Measurements from ENCODE around the gene PLCD1. TPM values are rescaled to one million over a fixed set of nuclear protein-coding genes. Genes with fewer than 3 reads are reported as not detected.
"Not testable (repeated sequence)": the region's sequence is repeated elsewhere in the genome, so short reads cannot be mapped to it uniquely, and the experiment has no call there.

Gene PLCD1
- total and polyA plus RNA-seq, 2 donors (not counting 1 experiment from before 2014, with no cell fraction given) = 8.2 to 47.2 TPM

GRCh38 chr3:38059591-38059990 lies 30.1 kb upstream of the PLCD1 start:
- Histone ChIP-seq H3K27ac (ENCODE audit: insufficient read depth, low read length) (no peak overlapping the region), H2AFZ (ENCODE audit: low read length) (no peak overlapping the region), H3K4me3 (replicated peaks in 1 of 4; ENCODE audit: control extremely low read depth in 1 of 4, insufficient read depth in 1 of 4, low read depth in 3 of 4, low read length in 4 of 4) (no peak overlapping the region), H3K79me2 (ENCODE audit: control insufficient read depth, insufficient read depth, low read length) (no peaks in the 10 kb centered on the region), H3K36me3 (ENCODE audit: control insufficient read depth, insufficient read depth, low read length) (no peaks in the 10 kb centered on the region), H3K9ac (ENCODE audit: insufficient read depth, low read length) (no peak overlapping the region), H3K4me1 (ENCODE audit: control insufficient read depth, extremely low read depth, insufficient read depth, low read length) (no peaks in the 10 kb centered on the region), H3K4me2 (ENCODE audit: extremely low read depth, insufficient read depth, low read length) (no peak overlapping the region), H3K9me3 (ENCODE audit: control insufficient read depth, insufficient read depth, low read depth, low read length) (no peaks in the 10 kb centered on the region), H4K20me1 (ENCODE audit: control insufficient read depth, extremely low read depth, insufficient read depth, low read length) (no peaks in the 10 kb centered on the region), H3K27me3 (ENCODE audit: control insufficient read depth, insufficient read depth, low read length) (peaks cover 2% of the 10 kb centered on the region)
- DNase-seq (ENCODE audit: low read depth in 2 of 2) = no peak
- TF ChIP-seq EZH2 (IDR thresholded peaks at IDR 0.05; ENCODE audit: low read length, missing control alignments) = no peak
- TF ChIP-seq, protein P1, sequence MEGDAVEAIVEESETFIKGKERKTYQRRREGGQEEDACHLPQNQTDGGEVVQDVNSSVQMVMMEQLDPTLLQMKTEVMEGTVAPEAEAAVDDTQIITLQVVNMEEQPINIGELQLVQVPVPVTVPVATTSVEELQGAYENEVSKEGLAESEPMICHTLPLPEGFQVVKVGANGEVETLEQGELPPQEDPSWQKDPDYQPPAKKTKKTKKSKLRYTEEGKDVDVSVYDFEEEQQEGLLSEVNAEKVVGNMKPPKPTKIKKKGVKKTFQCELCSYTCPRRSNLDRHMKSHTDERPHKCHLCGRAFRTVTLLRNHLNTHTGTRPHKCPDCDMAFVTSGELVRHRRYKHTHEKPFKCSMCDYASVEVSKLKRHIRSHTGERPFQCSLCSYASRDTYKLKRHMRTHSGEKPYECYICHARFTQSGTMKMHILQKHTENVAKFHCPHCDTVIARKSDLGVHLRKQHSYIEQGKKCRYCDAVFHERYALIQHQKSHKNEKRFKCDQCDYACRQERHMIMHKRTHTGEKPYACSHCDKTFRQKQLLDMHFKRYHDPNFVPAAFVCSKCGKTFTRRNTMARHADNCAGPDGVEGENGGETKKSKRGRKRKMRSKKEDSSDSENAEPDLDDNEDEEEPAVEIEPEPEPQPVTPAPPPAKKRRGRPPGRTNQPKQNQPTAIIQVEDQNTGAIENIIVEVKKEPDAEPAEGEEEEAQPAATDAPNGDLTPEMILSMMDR (conservative IDR thresholded peaks at IDR 0.05 in 1 of 2, IDR thresholded peaks at IDR 0.05 in 1 of 2; ENCODE audit: low read depth in 1 of 2, low read length in 2 of 2) = no peak

GRCh38 chr3:38059148-38059547 lies 29.7 kb upstream of the PLCD1 start:
- TF ChIP-seq EZH2 (IDR thresholded peaks at IDR 0.05; ENCODE audit: low read length, missing control alignments) = no peak
- TF ChIP-seq, protein P1 (conservative IDR thresholded peaks at IDR 0.05 in 1 of 2, IDR thresholded peaks at IDR 0.05 in 1 of 2; ENCODE audit: low read depth in 1 of 2, low read length in 2 of 2) = no peak
- Histone ChIP-seq H3K36me3 (ENCODE audit: control insufficient read depth, insufficient read depth, low read length) (no peaks in the 10 kb centered on the region), H3K4me2 (ENCODE audit: extremely low read depth, insufficient read depth, low read length) (no peak overlapping the region), H4K20me1 (ENCODE audit: control insufficient read depth, extremely low read depth, insufficient read depth, low read length) (no peaks in the 10 kb centered on the region), H3K27ac (ENCODE audit: insufficient read depth, low read length) (no peak overlapping the region), H3K9me3 (ENCODE audit: control insufficient read depth, insufficient read depth, low read depth, low read length) (no peaks in the 10 kb centered on the region), H3K9ac (ENCODE audit: insufficient read depth, low read length) (no peak overlapping the region), H3K27me3 (ENCODE audit: control insufficient read depth, insufficient read depth, low read length) (peaks cover 2% of the 10 kb centered on the region), H2AFZ (ENCODE audit: low read length) (no peak overlapping the region), H3K4me3 (replicated peaks in 1 of 4; ENCODE audit: control extremely low read depth in 1 of 4, insufficient read depth in 1 of 4, low read depth in 3 of 4, low read length in 4 of 4) (no peak overlapping the region), H3K79me2 (ENCODE audit: control insufficient read depth, insufficient read depth, low read length) (no peaks in the 10 kb centered on the region), H3K4me1 (ENCODE audit: control insufficient read depth, extremely low read depth, insufficient read depth, low read length) (no peaks in the 10 kb centered on the region)
- no peak for DNase-seq (ENCODE audit: low read depth in 2 of 2)

DNA sequence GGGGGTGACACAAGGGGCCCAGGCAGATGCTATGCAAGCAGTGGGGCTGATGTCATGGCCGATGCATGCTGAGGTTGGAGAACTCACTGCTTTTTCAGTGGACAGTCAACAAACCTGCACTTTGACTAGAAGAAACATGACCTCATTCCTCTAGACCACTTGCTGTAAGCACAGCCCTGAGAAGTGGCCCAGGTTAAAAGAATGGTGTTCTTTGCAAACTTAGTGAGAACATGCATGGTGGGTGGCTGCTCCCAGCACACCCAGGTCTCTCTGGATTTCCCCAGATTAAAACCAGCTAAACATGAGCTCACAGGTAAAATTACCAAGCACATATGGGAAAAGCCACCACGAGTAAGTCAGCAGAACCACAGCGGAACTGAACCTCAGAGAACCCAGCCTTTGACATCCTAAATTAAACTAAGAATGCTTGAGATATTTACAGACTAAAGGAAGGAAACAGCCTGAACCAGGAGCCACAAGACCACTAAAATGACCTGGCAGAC lies 25.1 kb upstream of the PLCD1 start:
- Histone ChIP-seq H4K20me1 (ENCODE audit: control insufficient read depth, extremely low read depth, insufficient read depth, low read length) (no peaks in the 10 kb centered on the region), H3K36me3 (ENCODE audit: control insufficient read depth, insufficient read depth, low read length) (no peaks in the 10 kb centered on the region), H3K4me1 (ENCODE audit: control insufficient read depth, extremely low read depth, insufficient read depth, low read length) (no peaks in the 10 kb centered on the region), H3K27me3 (ENCODE audit: control insufficient read depth, insufficient read depth, low read length) (peaks cover 2% of the 10 kb centered on the region), H3K79me2 (ENCODE audit: control insufficient read depth, insufficient read depth, low read length) (no peaks in the 10 kb centered on the region), H3K9ac (ENCODE audit: insufficient read depth, low read length) (no peak overlapping the region), H3K27ac (ENCODE audit: insufficient read depth, low read length) (no peak overlapping the region), H3K4me3 (replicated peaks in 1 of 4; ENCODE audit: control extremely low read depth in 1 of 4, insufficient read depth in 1 of 4, low read depth in 3 of 4, low read length in 4 of 4) (no peak overlapping the region), H3K9me3 (ENCODE audit: control insufficient read depth, insufficient read depth, low read depth, low read length) (no peaks in the 10 kb centered on the region), H3K4me2 (ENCODE audit: extremely low read depth, insufficient read depth, low read length) (no peak overlapping the region), H2AFZ (ENCODE audit: low read length) (no peak overlapping the region)
- TF ChIP-seq, protein P1 (conservative IDR thresholded peaks at IDR 0.05 in 1 of 2, IDR thresholded peaks at IDR 0.05 in 1 of 2; ENCODE audit: low read depth in 1 of 2, low read length in 2 of 2) = no peak
- no peak for TF ChIP-seq EZH2 (IDR thresholded peaks at IDR 0.05; ENCODE audit: low read length, missing control alignments)
- DNase-seq (ENCODE audit: low read depth in 2 of 2) = no peak

DNA sequence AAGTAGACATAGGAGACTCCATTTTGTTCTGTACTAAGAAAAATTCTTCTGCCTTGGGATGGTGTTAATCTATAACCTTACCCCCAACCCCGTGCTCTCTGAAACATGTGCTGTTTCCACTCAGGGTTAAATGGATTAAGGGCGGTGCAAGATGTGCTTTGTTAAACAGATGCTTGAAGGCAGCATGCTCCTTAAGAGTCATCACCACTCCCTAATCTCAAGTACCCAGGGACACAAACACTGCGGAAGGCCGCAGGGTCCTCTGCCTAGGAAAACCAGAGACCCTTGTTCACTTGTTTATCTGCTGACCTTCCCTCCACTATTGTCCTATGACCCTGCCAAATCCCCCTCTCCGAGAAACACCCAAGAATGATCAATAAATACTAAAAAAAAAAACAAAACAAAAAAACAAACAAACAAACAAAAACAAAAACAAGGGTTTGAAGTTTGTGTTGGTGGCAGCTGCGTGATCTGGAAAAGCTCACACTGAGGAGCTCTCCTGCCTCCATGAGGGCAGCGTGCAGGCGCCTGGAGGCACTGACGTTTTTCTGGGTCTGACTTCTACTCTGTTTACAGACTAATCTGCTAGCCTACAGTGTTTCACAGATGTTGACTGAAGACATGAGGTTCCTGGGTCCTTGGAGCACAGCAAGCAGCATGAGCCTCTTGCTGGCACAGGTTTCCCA lies 24.5 kb upstream of the PLCD1 start:
- H3K4me2 ChIP-seq (ENCODE audit: extremely low read depth, insufficient read depth, low read length); H3K27me3 ChIP-seq (ENCODE audit: control insufficient read depth, insufficient read depth, low read length); DNase-seq (ENCODE audit: low read depth in 2 of 2); H3K9me3 ChIP-seq (ENCODE audit: control insufficient read depth, insufficient read depth, low read depth, low read length); H3K79me2 ChIP-seq (ENCODE audit: control insufficient read depth, insufficient read depth, low read length); H3K4me1 ChIP-seq (ENCODE audit: control insufficient read depth, extremely low read depth, insufficient read depth, low read length); H3K9ac ChIP-seq (ENCODE audit: insufficient read depth, low read length); H4K20me1 ChIP-seq (ENCODE audit: control insufficient read depth, extremely low read depth, insufficient read depth, low read length); H3K36me3 ChIP-seq (ENCODE audit: control insufficient read depth, insufficient read depth, low read length); H2AFZ ChIP-seq (ENCODE audit: low read length); H3K27ac ChIP-seq (ENCODE audit: insufficient read depth, low read length); H3K4me3 ChIP-seq (replicated peaks in 1 of 4; ENCODE audit: control extremely low read depth in 1 of 4, insufficient read depth in 1 of 4, low read depth in 3 of 4, low read length in 4 of 4): not testable (repeated sequence)
